ENCODE measurements around the gene FOLH1.
"Not testable (repeated sequence)": the region's sequence is repeated elsewhere in the genome, so short reads cannot be mapped to it uniquely, and the experiment has no call there.

Gene FOLH1

DNA sequence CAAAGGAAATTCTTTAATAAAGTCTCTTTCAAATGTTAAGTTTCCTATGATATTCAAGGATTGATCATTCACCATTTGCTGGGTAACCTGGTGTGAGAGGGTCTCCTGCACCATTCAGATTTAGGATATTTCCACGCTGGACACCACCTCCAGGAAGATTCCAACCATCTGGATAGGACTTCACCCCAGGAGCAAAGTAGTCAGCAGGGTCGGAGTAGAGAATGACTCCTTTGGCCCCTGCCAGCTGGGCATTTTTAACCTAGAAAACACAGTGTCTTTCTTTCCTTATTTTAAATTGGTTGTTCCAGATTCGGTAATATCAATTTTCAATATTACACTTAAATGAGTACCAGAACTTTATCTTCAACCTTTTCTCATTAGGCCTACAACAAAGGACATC is 22.8 kb downstream of the FOLH1 start:
- not testable (repeated sequence) for H4K91ac ChIP-seq (ENCODE audit: low read length); H3K4me1 ChIP-seq (ENCODE audit: control insufficient read depth, insufficient read depth, low read depth, low read length); H3K9ac ChIP-seq (ENCODE audit: low read length); H2AK5ac ChIP-seq (ENCODE audit: low read length, severe bottlenecking); H3K27me3 ChIP-seq (ENCODE audit: control insufficient read depth in 1 of 2, insufficient read depth in 1 of 2, low read length in 2 of 2); H2AFZ ChIP-seq (ENCODE audit: low read depth, low read length); H3K4ac ChIP-seq (ENCODE audit: low read depth in 1 of 2, low read length in 2 of 2); H3K79me1 ChIP-seq (replicated peaks; ENCODE audit: low read length, poor library complexity, severe bottlenecking); H3K36me3 ChIP-seq (ENCODE audit: control insufficient read depth in 1 of 2, insufficient read depth in 2 of 2, low read depth in 1 of 2, low read length in 2 of 2); H3K4me3 ChIP-seq (ENCODE audit: insufficient read depth in 1 of 2, low read depth in 1 of 2, low read length in 2 of 2); H3K4me2 ChIP-seq (ENCODE audit: low read length, poor library complexity, severe bottlenecking); H3K23ac ChIP-seq (ENCODE audit: low read length in 2 of 2); H2BK15ac ChIP-seq (ENCODE audit: low read depth, poor library complexity, severe bottlenecking); H3K27ac ChIP-seq (ENCODE audit: low read length, poor library complexity, severe bottlenecking); H2BK5ac ChIP-seq (ENCODE audit: low read depth, low read length, poor library complexity, severe bottlenecking); DNase-seq; H4K8ac ChIP-seq (ENCODE audit: low read length); H3K18ac ChIP-seq (ENCODE audit: low read depth in 1 of 2, low read length in 2 of 2); H3K9me3 ChIP-seq (ENCODE audit: control insufficient read depth, low read length); H2BK120ac ChIP-seq (ENCODE audit: low read depth, low read length); H2BK12ac ChIP-seq (ENCODE audit: low read length in 2 of 2); H3K14ac ChIP-seq (ENCODE audit: low read length in 2 of 2)
- 58% methylated on average over 3 of the region's 3 CpGs for WGBS

DNA sequence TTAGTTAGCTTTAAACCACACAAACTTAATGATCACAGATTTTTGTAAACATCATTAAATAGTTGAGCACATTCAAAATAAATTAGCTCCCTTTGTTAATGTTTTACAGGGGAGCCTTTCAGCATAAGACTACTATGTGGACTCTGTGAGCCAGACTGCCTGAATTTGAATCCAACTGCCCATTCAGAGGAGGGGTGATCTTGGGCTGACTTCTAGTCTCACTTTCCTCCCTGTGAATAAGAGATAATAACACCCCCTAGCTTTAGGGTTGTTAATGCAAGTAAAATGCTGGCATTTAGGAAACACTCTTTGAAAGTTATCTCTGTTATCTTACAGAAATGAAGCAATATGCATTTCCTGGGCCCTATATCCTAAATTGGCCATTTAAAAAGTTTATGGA is 23.6 kb downstream of the FOLH1 start:
- H3K14ac ChIP-seq (ENCODE audit: low read length in 2 of 2); H2BK5ac ChIP-seq (ENCODE audit: low read depth, low read length, poor library complexity, severe bottlenecking); DNase-seq; H3K4me3 ChIP-seq (ENCODE audit: insufficient read depth in 1 of 2, low read depth in 1 of 2, low read length in 2 of 2); H3K23ac ChIP-seq (ENCODE audit: low read length in 2 of 2); H4K91ac ChIP-seq (ENCODE audit: low read length); H3K27me3 ChIP-seq (ENCODE audit: control insufficient read depth in 1 of 2, insufficient read depth in 1 of 2, low read length in 2 of 2); H3K79me1 ChIP-seq (replicated peaks; ENCODE audit: low read length, poor library complexity, severe bottlenecking); H3K4ac ChIP-seq (ENCODE audit: low read depth in 1 of 2, low read length in 2 of 2); H3K9ac ChIP-seq (ENCODE audit: low read length); H2BK15ac ChIP-seq (ENCODE audit: low read depth, poor library complexity, severe bottlenecking); H3K9me3 ChIP-seq (ENCODE audit: control insufficient read depth, low read length); H2AFZ ChIP-seq (ENCODE audit: low read depth, low read length); H3K36me3 ChIP-seq (ENCODE audit: control insufficient read depth in 1 of 2, insufficient read depth in 2 of 2, low read depth in 1 of 2, low read length in 2 of 2); H3K18ac ChIP-seq (ENCODE audit: low read depth in 1 of 2, low read length in 2 of 2); H3K27ac ChIP-seq (ENCODE audit: low read length, poor library complexity, severe bottlenecking); H2BK120ac ChIP-seq (ENCODE audit: low read depth, low read length); H3K4me2 ChIP-seq (ENCODE audit: low read length, poor library complexity, severe bottlenecking); H2AK5ac ChIP-seq (ENCODE audit: low read length, severe bottlenecking); H2BK12ac ChIP-seq (ENCODE audit: low read length in 2 of 2); H4K8ac ChIP-seq (ENCODE audit: low read length); H3K4me1 ChIP-seq (ENCODE audit: control insufficient read depth, insufficient read depth, low read depth, low read length): not testable (repeated sequence)

DNA sequence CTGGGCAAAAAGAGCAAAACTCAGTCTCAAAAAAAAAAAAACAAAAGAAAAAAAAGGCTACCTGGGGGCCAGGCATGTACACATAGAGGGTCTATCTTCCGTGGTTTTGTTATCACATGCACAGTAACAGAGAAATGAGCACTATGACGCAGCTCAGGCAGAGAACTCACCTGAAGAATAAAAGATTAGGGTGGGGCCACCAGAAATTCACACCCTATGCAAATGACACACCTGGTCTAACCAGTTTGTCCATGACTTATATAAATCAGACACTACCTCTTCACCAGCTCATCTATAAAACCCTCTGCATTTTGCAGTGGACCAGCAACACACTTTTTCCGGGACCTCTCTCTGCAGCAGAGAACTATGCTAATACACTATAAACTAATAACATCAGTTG is 30.5 kb downstream of the FOLH1 start:
- H2BK120ac ChIP-seq (ENCODE audit: low read depth, low read length); H2BK15ac ChIP-seq (ENCODE audit: low read depth, poor library complexity, severe bottlenecking); H3K18ac ChIP-seq (ENCODE audit: low read depth in 1 of 2, low read length in 2 of 2); H3K36me3 ChIP-seq (ENCODE audit: control insufficient read depth in 1 of 2, insufficient read depth in 2 of 2, low read depth in 1 of 2, low read length in 2 of 2); H3K4me2 ChIP-seq (ENCODE audit: low read length, poor library complexity, severe bottlenecking); H3K4ac ChIP-seq (ENCODE audit: low read depth in 1 of 2, low read length in 2 of 2); H4K8ac ChIP-seq (ENCODE audit: low read length); H3K4me1 ChIP-seq (ENCODE audit: control insufficient read depth, insufficient read depth, low read depth, low read length); DNase-seq; H3K9me3 ChIP-seq (ENCODE audit: control insufficient read depth, low read length); H3K27me3 ChIP-seq (ENCODE audit: control insufficient read depth in 1 of 2, insufficient read depth in 1 of 2, low read length in 2 of 2); H2AK5ac ChIP-seq (ENCODE audit: low read length, severe bottlenecking); H3K23ac ChIP-seq (ENCODE audit: low read length in 2 of 2); H3K79me1 ChIP-seq (replicated peaks; ENCODE audit: low read length, poor library complexity, severe bottlenecking); H4K91ac ChIP-seq (ENCODE audit: low read length); H3K14ac ChIP-seq (ENCODE audit: low read length in 2 of 2); H2BK5ac ChIP-seq (ENCODE audit: low read depth, low read length, poor library complexity, severe bottlenecking); H2AFZ ChIP-seq (ENCODE audit: low read depth, low read length); H3K9ac ChIP-seq (ENCODE audit: low read length); H3K4me3 ChIP-seq (ENCODE audit: insufficient read depth in 1 of 2, low read depth in 1 of 2, low read length in 2 of 2); H3K27ac ChIP-seq (ENCODE audit: low read length, poor library complexity, severe bottlenecking); H2BK12ac ChIP-seq (ENCODE audit: low read length in 2 of 2): not testable (repeated sequence)
- WGBS, result 60% methylated on average over 1 of the region's 3 CpGs

DNA sequence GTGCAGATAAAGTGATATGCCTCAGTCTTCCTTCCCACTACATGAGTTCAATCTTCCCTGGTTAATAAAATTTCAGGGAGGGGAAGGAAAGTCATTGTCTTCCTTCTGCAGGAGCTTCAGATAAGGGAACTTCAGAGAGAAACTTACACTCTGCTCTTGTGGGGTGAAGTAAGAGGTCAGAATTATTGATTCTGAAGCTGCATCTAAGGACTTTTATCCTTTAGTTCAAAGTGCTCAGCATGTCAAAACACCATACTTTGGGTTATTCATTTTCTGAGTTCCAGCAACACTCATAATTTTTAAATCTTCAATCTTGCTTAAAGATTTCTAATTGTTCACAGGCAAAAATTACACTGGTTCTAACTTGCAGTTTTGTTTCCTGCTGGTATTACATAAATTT is 33.0 kb downstream of the FOLH1 start:
- H2AFZ ChIP-seq (ENCODE audit: low read depth, low read length); H2BK12ac ChIP-seq (ENCODE audit: low read length in 2 of 2); H3K23ac ChIP-seq (ENCODE audit: low read length in 2 of 2); H3K4me1 ChIP-seq (ENCODE audit: control insufficient read depth, insufficient read depth, low read depth, low read length); H3K4ac ChIP-seq (ENCODE audit: low read depth in 1 of 2, low read length in 2 of 2); H3K4me3 ChIP-seq (ENCODE audit: insufficient read depth in 1 of 2, low read depth in 1 of 2, low read length in 2 of 2); H3K14ac ChIP-seq (ENCODE audit: low read length in 2 of 2); H2BK120ac ChIP-seq (ENCODE audit: low read depth, low read length); H3K36me3 ChIP-seq (ENCODE audit: control insufficient read depth in 1 of 2, insufficient read depth in 2 of 2, low read depth in 1 of 2, low read length in 2 of 2); H3K9me3 ChIP-seq (ENCODE audit: control insufficient read depth, low read length); H4K91ac ChIP-seq (ENCODE audit: low read length); H4K8ac ChIP-seq (ENCODE audit: low read length); H2BK15ac ChIP-seq (ENCODE audit: low read depth, poor library complexity, severe bottlenecking); DNase-seq; H3K9ac ChIP-seq (ENCODE audit: low read length); H3K18ac ChIP-seq (ENCODE audit: low read depth in 1 of 2, low read length in 2 of 2); H2AK5ac ChIP-seq (ENCODE audit: low read length, severe bottlenecking); H3K27ac ChIP-seq (ENCODE audit: low read length, poor library complexity, severe bottlenecking); H3K79me1 ChIP-seq (replicated peaks; ENCODE audit: low read length, poor library complexity, severe bottlenecking); H3K27me3 ChIP-seq (ENCODE audit: control insufficient read depth in 1 of 2, insufficient read depth in 1 of 2, low read length in 2 of 2); H3K4me2 ChIP-seq (ENCODE audit: low read length, poor library complexity, severe bottlenecking); H2BK5ac ChIP-seq (ENCODE audit: low read depth, low read length, poor library complexity, severe bottlenecking): not testable (repeated sequence)
